Measurements from ENCODE around the gene CCDC8. TPM values are rescaled to one million over a fixed set of nuclear protein-coding genes. Genes with fewer than 3 reads are reported as not detected.

Gene CCDC8
- total RNA-seq, 1 donor from 2014 or later: 18.0 TPM

Other genes with a start within 250 kb of the CCDC8 start
- not detected in 2 replicates for gene IGFL1, start 183.8 kb downstream of the CCDC8 start, total RNA-seq
- not detected in 2 replicates for gene HIF3A, start 116.5 kb downstream of the CCDC8 start, total RNA-seq
- 48.7 and 71.6 TPM in 2 replicates for gene PPP5C, start 66.5 kb downstream of the CCDC8 start, total RNA-seq
- 0.05 and 0.10 TPM in 2 replicates for gene PNMA8C, start 15.4 kb upstream of the CCDC8 start, total RNA-seq
- gene PNMA8A, start 58.0 kb upstream of the CCDC8 start, total RNA-seq: 89.0 and 102 TPM in 2 replicates
- 0.03 and 0.16 TPM in 2 replicates for gene PNMA8B, start 82.3 kb upstream of the CCDC8 start, total RNA-seq
- 85.6 and 87.7 TPM in 2 replicates for gene CALM3, start 187.8 kb upstream of the CCDC8 start, total RNA-seq
- gene PTGIR, start 211.5 kb upstream of the CCDC8 start, total RNA-seq: 0.24 TPM in 1 of 2 replicates, not detected in the other
- not detected in 2 replicates for gene GNG8, start 222.6 kb upstream of the CCDC8 start, total RNA-seq
- 3.9 and 5.9 TPM in 2 replicates for gene DACT3, start 247.6 kb upstream of the CCDC8 start, total RNA-seq